ENCODE results near the gene RABGEF1. TPM values are rescaled to one million over a fixed set of nuclear protein-coding genes. Genes with fewer than 3 reads are reported as not detected.

Gene RABGEF1
- polyA plus RNA-seq, 3 donors, result 13.6 to 17.3 (median 17.1) TPM

GRCh38 chr7:66859339-66859738 is 118.8 kb downstream of the RABGEF1 start:
- H3K36me3 ChIP-seq (replicated peaks in 1 of 2; ENCODE audit: control insufficient read depth in 1 of 2, insufficient read depth in 2 of 2, low read length in 2 of 2), result peaks cover 0 to 6% of the 10 kb centered on the region in 2 donors
- peaks cover 11 to 37% of the 10 kb centered on the region in 2 donors for H3K36me3 Mint-ChIP-seq
- no peak overlapping the region for H3K4me3 ChIP-seq (replicated peaks in 1 of 3; ENCODE audit: low read depth in 2 of 3, low read length in 3 of 3)
- peak overlapping the region in 1 of 7 donors; percentile 79 for H3K27ac Mint-ChIP-seq
- intact Hi-C loops (cut with micrococcal nuclease), result loop anchor here in 1 of 2 donors (10.0 kb wide), 1 partner anchor 135 kb away; the partner anchor contains the start of genes SBDS and TYW1
- no peaks in the 10 kb centered on the region for H3K27me3 ChIP-seq (ENCODE audit: control insufficient read depth in 2 of 2, insufficient read depth in 2 of 2, low read length in 2 of 2)
- no peaks in the 10 kb centered on the region for H3K9me3 Mint-ChIP-seq
- no peaks in the 10 kb centered on the region for H3K27me3 Mint-ChIP-seq (ENCODE audit: low read depth in 3 of 3)
- no peaks in the 10 kb centered on the region for H3K79me2 ChIP-seq (ENCODE audit: insufficient read depth, low read length)
- no peak overlapping the region for H3K9ac ChIP-seq (ENCODE audit: insufficient read depth, low read length, poor library complexity, severe bottlenecking)
- no peak overlapping the region for H3K4me3 Mint-ChIP-seq
- no peak for DNase-seq
- H3K4me1 Mint-ChIP-seq, result no peaks in the 10 kb centered on the region
- no peak overlapping the region for H2AFZ ChIP-seq (ENCODE audit: insufficient read depth, low read depth, low read length, poor library complexity, severe bottlenecking)
- TF ChIP-seq CTCF (IDR thresholded peaks at IDR 0.05), result no peak
- 100% methylated on average over 1 of the region's 1 CpG for WGBS (ENCODE audit: insufficient coverage)
- H3K4me2 ChIP-seq (replicated peaks; ENCODE audit: extremely low read depth, low read length, poor library complexity, severe bottlenecking), result no peak overlapping the region
- no peaks in the 10 kb centered on the region for H3K4me1 ChIP-seq (ENCODE audit: control insufficient read depth in 1 of 2, insufficient read depth in 2 of 2, low read length in 2 of 2)
- no peaks in the 10 kb centered on the region for H3K9me3 ChIP-seq (replicated peaks in 1 of 2; ENCODE audit: control insufficient read depth in 1 of 2, insufficient read depth in 1 of 2, low read length in 2 of 2)
- H4K20me1 ChIP-seq (ENCODE audit: insufficient read depth, low read length), result no peaks in the 10 kb centered on the region
- no peak overlapping the region for H3K27ac ChIP-seq (ENCODE audit: low read depth in 1 of 2, low read length in 2 of 2)

- H3K27me3 ChIP-seq (ENCODE audit: control insufficient read depth in 2 of 2, insufficient read depth in 2 of 2, low read length in 2 of 2), result no peaks in the 10 kb centered on the region
- no peak for TF ChIP-seq CTCF (IDR thresholded peaks at IDR 0.05)
- no peaks in the 10 kb centered on the region for H3K9me3 Mint-ChIP-seq
- H3K4me2 ChIP-seq (replicated peaks; ENCODE audit: extremely low read depth, low read length, poor library complexity, severe bottlenecking), result no peak overlapping the region
- H3K36me3 Mint-ChIP-seq, result peaks cover 11 to 37% of the 10 kb centered on the region in 2 donors
- no peaks in the 10 kb centered on the region for H3K9me3 ChIP-seq (replicated peaks in 1 of 2; ENCODE audit: control insufficient read depth in 1 of 2, insufficient read depth in 1 of 2, low read length in 2 of 2)
- no peak overlapping the region for H3K27ac ChIP-seq (ENCODE audit: low read depth in 1 of 2, low read length in 2 of 2)
- no peak overlapping the region for H3K4me3 Mint-ChIP-seq
- no peak for DNase-seq
- no peaks in the 10 kb centered on the region for H3K79me2 ChIP-seq (ENCODE audit: insufficient read depth, low read length)
- H3K4me1 ChIP-seq (ENCODE audit: control insufficient read depth in 1 of 2, insufficient read depth in 2 of 2, low read length in 2 of 2), result no peaks in the 10 kb centered on the region
- peak overlapping the region in 2 of 7 donors; percentile 37 to 65 for H3K27ac Mint-ChIP-seq
- H3K4me1 Mint-ChIP-seq, result no peaks in the 10 kb centered on the region
- H3K27me3 Mint-ChIP-seq (ENCODE audit: low read depth in 3 of 3), result no peaks in the 10 kb centered on the region
- no peak overlapping the region for H3K9ac ChIP-seq (ENCODE audit: insufficient read depth, low read length, poor library complexity, severe bottlenecking)
- intact Hi-C loops (cut with micrococcal nuclease), result loop anchor here in 1 of 2 donors (10.0 kb wide), 1 partner anchor 135 kb away; the partner anchor contains the start of genes SBDS and TYW1
- 94% methylated on average over 8 of the region's 10 CpGs for WGBS (ENCODE audit: insufficient coverage)
- H3K36me3 ChIP-seq (replicated peaks in 1 of 2; ENCODE audit: control insufficient read depth in 1 of 2, insufficient read depth in 2 of 2, low read length in 2 of 2), result peaks cover 0 to 6% of the 10 kb centered on the region in 2 donors
- H2AFZ ChIP-seq (ENCODE audit: insufficient read depth, low read depth, low read length, poor library complexity, severe bottlenecking), result no peak overlapping the region
- no peaks in the 10 kb centered on the region for H4K20me1 ChIP-seq (ENCODE audit: insufficient read depth, low read length)
- no peak overlapping the region for H3K4me3 ChIP-seq (replicated peaks in 1 of 3; ENCODE audit: low read depth in 2 of 3, low read length in 3 of 3)
These were observed 119.5 kb downstream of the RABGEF1 start for GRCh38 chr7:66859794-66860645.
